HG03135 (cell line): ENCODE data around the gene SLC26A4.

Source experiments
- ATAC-seq: cut with Tn5 transposase; IDR thresholded peaks from one replicate; pipeline ENCODE4 v1.9.1; 2021; ENCODE audit warnings: mild to moderate bottlenecking, moderate library complexity; ENCODE audit not compliant: unreplicated experiment

SLC26A4 gene

GRCh38 chr7:107694386-107694785, 33.8 kb downstream of the SLC26A4 start:
- ATAC-seq, result no peak

GRCh38 chr7:107696330-107696946, 35.8 kb downstream of the SLC26A4 start:
- no peak for ATAC-seq

DNA sequence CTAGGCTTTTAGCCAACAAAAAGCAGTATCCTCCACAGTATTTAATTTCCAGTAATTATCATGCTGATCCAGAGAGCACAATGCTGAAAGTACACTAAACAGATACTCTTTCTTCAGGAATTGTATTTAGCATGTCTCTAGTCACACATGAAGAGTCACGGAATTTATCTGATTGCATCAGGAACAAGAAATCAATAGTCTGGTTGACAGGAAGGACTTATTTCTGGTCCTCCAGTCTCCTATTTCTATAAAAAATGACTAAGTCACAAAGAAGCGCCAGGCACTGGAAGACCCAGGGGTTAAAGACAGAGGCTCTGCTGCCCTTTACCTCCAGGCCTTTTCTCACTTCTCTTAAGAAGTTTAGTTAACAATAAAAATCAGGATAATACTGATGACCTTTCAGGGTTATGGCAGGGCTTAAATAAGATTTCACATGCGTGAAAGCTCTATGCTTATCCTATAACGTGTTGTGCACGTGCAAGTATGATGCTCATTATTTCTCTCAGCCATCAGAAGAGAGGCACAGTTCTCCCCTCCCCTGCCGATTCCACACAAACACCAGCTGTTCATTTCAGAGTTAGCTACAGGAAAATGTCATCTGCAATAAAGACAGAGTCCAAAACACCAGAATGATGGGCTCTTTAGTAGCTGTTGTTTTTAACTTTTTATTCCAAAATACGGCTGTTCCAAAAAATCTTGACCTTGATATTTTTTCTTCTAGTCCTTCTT, 36.9 kb downstream of the SLC26A4 start:
- ATAC-seq, result no peak

DNA sequence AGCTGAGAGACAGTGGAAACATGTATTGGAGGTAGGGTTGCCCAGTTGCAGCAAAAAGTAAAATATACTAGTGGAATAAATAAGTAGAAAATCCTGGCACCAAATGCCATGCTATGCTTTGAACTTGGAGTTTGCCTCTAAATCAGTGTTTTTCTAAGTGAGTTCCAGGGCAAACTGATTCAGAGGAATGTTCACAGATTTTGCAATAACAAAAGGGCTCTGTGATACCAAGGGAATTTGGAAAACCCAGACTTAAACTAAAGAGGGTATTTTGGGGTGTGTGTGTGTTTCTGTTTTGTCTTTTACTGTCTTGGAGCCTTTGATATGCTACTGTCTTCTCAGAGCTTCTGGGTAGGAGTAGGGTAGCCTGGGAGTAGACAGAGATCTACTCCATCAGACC, 39.9 kb downstream of the SLC26A4 start:
- ATAC-seq, result no peak

- ATAC-seq, result no peak
Measured at GRCh38 chr7:107701191-107701590, 40.6 kb downstream of the SLC26A4 start.

DNA sequence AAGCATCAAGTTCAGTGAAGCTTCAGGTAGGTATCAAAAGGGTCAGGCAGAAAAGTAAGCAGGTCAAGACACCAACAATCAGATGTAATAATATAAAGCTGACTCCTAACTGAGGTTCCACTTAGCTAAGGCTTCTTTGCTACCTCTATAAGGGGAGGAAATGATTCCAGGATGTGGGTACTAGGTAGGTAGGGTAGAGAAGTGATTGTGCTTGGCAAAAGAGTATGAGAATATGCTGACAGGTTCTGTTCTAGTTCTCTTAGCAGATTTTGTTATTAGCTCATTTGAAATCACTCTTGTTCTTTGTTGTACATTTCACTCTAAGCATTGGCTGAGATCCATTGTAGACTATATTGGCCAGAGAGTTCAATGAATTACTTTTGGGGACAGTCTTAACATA, 42.6 kb downstream of the SLC26A4 start:
- no peak for ATAC-seq

- ATAC-seq, result no peak
Measured at GRCh38 chr7:107703872-107704271, 43.2 kb downstream of the SLC26A4 start.

- no peak for ATAC-seq
Measured at GRCh38 chr7:107708956-107709355, 48.3 kb downstream of the SLC26A4 start.

DNA sequence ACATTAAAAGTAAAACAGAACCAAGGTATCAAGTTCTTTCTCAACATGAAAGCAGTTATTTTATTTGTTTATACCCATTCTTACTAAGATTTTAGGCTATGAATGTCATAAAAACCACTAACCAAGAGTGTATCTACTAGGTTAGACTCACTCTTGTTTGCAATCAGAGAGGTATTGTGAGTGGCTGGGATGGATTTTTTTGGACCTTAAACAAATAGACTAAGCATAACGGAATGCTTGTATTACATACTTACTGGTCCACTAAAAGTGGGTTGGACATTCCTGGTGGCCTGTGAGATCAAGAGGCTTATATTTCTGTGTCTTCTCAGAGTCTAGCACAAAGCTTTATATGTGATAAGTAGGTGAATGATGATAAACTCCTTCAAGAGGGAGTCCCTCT, 50.7 kb downstream of the SLC26A4 start:
- ATAC-seq, result no peak

DNA sequence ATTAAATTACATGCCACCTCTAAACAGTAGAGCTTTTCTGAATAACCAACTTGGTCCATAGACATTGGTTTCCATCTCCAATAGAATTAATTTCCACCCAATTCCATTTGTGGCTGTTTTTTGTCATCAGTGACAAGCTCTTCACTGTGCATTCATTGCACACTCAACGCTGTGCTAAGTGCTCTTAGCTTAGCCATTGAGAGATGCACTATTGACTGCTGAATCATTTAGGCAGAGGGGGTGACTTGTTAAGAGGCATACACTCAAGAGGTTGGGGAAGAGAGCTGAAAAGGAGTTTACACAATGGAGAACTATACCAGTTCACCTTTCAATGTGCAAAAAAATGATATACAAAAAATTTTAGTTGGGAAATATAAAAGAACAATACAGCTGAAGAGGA, 51.4 kb downstream of the SLC26A4 start:
- ATAC-seq, result no peak

DNA sequence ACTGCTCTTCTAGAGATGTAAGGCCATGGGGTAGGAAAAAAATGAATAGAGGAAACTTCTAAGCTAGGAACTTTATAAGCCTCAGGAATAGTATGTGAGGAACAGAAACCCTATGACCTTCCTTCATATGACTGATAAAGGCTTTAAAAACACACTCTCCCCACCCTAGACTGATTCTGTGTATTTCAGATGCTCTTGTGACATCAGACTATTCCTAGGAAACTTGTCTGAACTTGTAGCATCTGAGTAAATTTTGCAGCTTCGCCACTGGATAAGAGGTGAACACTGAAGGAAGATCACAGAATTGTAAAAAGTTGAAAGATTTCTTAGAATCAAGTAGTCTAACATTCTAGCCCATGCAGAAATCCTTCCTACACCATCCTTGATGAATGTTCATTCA, 52.3 kb downstream of the SLC26A4 start:
- no peak for ATAC-seq

DNA sequence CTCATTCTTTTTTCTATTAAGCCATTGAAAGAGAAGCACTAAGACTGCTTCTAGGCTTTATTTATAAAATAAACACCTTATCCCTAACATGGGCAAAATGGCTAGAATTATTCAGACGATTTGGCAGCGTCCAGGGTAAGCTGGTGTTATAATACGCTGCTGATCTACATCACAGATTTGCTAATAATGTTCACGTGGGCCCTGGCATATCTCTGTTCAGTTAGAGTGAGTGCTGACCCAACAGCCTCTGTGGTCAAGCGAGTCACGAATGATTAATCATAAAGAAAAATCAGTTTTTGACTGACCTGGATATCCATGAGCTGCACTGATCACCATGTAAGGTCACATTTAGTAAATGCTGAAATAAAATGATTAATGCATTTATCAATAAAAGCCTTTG, 54.9 kb downstream of the SLC26A4 start:
- ATAC-seq, result no peak

- no peak for ATAC-seq
Measured at GRCh38 chr7:107718456-107719193, 58.0 kb downstream of the SLC26A4 start.

DNA sequence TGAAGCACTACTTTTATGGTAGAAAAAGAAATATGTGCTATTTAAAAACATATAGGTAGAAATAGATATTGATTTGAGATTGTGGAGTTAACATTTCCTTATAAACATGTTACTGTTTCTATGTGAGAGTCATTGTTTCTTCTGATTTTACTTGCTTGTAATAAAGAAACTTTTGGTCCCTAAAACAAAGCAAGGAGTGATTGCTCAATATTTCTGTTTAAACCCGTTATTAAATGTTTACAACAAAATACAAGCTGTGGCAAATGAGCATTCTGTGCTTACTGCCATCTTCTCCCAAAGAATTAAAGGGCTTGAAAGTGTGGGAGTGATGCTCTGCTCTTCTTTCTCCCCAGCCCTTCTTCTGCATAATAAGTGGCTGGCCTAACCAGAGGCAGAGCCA, 60.7 kb downstream of the SLC26A4 start:
- ATAC-seq, result no peak

GRCh38 chr7:107723255-107723654, 62.6 kb downstream of the SLC26A4 start:
- no peak for ATAC-seq

GRCh38 chr7:107725138-107725740, 64.6 kb downstream of the SLC26A4 start:
- ATAC-seq, result no peak

GRCh38 chr7:107726356-107727130, 65.9 kb downstream of the SLC26A4 start:
- ATAC-seq, result no peak

DNA sequence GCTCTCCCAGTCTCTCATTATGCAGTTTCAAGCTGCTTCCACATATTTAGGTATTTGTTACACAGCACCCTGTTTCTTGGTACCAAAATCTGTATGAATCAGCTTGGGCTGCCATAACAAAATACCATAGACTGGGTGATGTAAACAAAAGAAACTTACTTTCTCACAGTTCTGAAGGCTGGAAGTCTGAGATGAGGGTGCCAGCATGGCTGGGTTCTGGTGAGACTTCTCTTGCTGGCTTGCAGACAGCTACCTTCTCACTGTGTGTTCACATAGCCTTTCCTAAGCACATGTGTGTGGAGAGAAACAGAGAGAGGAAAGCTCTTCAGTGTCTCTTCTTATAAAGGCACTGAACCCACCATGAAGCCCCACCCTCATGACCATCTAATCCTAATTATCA, 67.6 kb downstream of the SLC26A4 start:
- ATAC-seq, result no peak

GRCh38 chr7:107742678-107743566, 82.3 kb downstream of the SLC26A4 start:
- peak; percentile 39 for ATAC-seq
